ENCODE results near the gene UNC80.

The UNC80 gene

DNA sequence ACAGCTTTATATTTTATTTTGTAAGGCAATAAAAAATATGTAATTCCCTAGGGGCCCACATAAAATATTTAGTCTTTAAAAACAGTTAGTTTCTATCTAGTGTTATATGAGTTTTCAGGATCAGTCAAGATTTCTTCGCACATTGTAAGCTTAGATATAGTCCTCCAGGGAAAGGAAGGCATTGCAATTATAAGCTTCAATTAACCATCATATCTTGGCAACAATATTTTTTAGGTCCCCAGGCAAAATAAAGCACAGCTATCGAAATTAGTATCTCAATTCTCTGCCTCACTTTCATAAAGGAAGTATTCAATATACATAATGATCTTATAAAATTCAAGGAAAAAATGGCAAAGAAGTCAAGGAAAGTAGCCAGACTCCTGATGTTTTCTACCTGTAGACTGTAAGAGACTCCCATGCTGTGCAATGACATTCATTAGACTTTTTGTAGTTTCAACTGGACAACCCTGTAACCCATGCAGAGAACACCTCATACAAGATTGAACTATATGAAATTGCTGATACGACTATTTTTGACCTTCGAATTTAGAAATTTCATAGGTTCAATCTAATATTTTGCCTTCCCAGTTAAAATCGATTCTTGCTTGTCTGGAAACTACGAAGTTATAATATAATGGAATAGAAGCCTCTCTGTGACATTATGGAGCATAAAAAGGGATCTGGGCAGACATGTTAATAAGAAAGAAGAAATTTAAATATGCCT, 96.8 kb downstream of the UNC80 start:
- DNase-seq (ENCODE audit: low read depth): no peak
- no peak overlapping the region for H3K4me3 ChIP-seq (ENCODE audit: low read length)
- TF ChIP-seq, protein P1, sequence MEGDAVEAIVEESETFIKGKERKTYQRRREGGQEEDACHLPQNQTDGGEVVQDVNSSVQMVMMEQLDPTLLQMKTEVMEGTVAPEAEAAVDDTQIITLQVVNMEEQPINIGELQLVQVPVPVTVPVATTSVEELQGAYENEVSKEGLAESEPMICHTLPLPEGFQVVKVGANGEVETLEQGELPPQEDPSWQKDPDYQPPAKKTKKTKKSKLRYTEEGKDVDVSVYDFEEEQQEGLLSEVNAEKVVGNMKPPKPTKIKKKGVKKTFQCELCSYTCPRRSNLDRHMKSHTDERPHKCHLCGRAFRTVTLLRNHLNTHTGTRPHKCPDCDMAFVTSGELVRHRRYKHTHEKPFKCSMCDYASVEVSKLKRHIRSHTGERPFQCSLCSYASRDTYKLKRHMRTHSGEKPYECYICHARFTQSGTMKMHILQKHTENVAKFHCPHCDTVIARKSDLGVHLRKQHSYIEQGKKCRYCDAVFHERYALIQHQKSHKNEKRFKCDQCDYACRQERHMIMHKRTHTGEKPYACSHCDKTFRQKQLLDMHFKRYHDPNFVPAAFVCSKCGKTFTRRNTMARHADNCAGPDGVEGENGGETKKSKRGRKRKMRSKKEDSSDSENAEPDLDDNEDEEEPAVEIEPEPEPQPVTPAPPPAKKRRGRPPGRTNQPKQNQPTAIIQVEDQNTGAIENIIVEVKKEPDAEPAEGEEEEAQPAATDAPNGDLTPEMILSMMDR (conservative IDR thresholded peaks at IDR 0.05; ENCODE audit: low read length): no peak

DNA sequence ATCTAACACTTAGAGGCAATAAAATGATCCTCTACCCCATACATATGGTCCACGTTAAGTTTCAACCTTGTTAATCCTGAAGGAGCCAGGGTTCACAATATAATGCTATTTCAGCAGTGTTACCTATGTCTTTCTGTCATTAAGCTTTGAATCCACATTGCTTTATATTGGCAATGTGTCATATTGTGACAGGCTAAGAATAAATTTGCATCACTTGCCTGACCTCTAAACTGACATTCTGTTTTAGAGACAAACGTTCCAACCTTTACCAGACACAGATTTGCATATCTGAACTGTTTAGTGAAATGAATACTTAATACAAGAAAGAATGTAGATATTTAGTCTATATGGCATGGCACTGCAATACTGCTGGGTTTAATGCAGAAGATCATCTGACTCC, 98.4 kb downstream of the UNC80 start:
- no peak for DNase-seq (ENCODE audit: low read depth)
- TF ChIP-seq, protein P1 (conservative IDR thresholded peaks at IDR 0.05; ENCODE audit: low read length): no peak

DNA sequence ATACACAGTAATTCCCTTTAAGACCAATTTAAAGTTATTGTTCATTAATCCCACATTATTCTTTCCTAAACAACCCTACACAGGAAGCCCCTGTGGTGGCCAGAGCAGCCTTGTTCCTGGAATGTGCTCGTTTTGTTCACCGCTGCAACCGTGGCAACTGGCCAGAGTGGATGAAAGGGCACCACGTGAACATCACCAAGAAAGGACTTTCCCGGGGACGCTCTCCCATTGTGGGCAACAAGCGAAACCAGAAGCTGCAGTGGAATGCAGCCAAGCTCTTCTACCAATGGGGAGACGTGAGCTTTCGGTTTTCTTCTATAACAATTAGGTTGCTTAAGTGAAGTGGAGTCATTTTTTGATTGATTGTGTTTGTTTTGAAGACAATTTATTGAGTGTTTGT, 101.0 kb downstream of the UNC80 start:
- no peak for DNase-seq (ENCODE audit: low read depth)
- no peak overlapping the region for H3K4me3 ChIP-seq (ENCODE audit: low read length)
- TF ChIP-seq, protein P1 (conservative IDR thresholded peaks at IDR 0.05; ENCODE audit: low read length): no peak

More for the DNA sequence above, 98.4 kb downstream of the UNC80 start:
- no peak overlapping the region for H3K4me3 ChIP-seq (ENCODE audit: low read length)

DNA sequence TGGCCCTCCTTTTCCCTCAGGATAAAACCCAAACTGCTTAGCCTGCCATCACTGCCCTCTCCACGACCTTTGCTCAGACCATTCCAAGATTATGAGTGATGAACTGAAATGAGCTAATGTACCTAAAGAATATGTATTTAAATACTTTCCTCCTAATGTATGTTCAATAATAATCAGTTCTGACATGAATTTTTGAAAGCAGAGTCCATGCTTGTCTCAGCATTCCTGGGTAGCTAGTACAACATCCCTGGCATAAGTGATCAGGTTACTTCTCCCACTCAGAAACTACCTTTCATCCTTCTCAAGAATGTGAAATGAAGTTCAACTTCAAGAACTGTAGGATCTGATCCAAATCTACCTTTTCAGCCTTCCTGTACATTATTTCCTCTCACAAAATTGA, 103.6 kb downstream of the UNC80 start:
- no peak for DNase-seq (ENCODE audit: low read depth)
- TF ChIP-seq, protein P1 (conservative IDR thresholded peaks at IDR 0.05; ENCODE audit: low read length): no peak
- no peak overlapping the region for H3K4me3 ChIP-seq (ENCODE audit: low read length)

DNA sequence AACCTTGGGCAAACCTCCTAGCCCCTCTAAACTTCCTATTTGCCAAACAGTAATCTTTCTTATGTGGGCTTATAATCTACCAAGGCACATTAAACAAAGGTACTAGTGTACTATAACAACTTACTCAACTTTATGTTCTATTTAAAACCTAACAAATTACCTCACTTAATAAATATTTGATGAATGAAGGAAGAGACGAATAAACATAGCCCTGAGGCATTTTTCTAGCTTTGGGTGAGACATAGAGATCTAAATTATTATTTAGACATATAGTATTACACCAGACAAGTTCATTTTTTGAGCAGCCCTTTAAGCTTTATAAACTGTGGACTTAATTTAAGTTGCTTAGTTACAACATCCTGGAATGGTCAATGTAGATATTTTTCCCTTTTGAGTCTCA, 104.6 kb downstream of the UNC80 start:
- DNase-seq (ENCODE audit: low read depth): no peak
- H3K4me3 ChIP-seq (ENCODE audit: low read length): no peak overlapping the region
- TF ChIP-seq, protein P1 (conservative IDR thresholded peaks at IDR 0.05; ENCODE audit: low read length): no peak

- DNase-seq (ENCODE audit: low read depth): no peak
- H3K4me3 ChIP-seq (ENCODE audit: low read length): no peak overlapping the region
- TF ChIP-seq, protein P1 (conservative IDR thresholded peaks at IDR 0.05; ENCODE audit: low read length): no peak
Measured at GRCh38 chr2:209878701-209879100, 107.1 kb downstream of the UNC80 start.

DNA sequence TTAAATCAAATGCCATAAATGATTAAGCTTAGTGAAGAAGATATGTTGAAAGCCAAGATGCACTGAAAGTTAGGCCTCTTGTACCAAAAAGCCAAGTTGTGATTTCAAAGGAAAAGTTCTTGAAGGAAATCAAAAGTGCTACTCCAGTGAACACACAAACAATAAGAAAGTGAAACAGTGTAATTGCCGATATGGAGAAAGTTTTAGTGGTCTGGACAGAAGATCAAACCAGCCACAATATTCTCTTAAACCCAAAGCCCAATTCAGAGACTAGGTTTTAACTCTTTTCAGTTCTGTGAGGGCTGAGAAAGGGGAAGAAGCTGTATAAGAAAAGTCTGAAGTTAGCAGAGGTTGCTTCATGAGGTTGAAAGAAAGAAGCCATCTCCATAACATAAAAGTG, 129.0 kb downstream of the UNC80 start:
- TF ChIP-seq, protein P1 (conservative IDR thresholded peaks at IDR 0.05; ENCODE audit: low read length): no peak
- no peak for DNase-seq (ENCODE audit: low read depth)

More for the DNA sequence above, 129.0 kb downstream of the UNC80 start:
- H3K4me3 ChIP-seq (ENCODE audit: low read length): no peak overlapping the region

All from AG10803 (cell line).